ENCODE data around the gene BRD4. TPM values are rescaled to one million over a fixed set of nuclear protein-coding genes. Genes with fewer than 3 reads are reported as not detected.

BRD4 gene
- total and polyA plus RNA-seq, 5 donors from 2014 or later: 6.6 to 168 (median 9.4) TPM

GRCh38 chr19:15241259-15241910, 91.0 kb downstream of the BRD4 start:
- Mint-ChIP-seq H3K4me1 (peaks cover 0 to 6% (median 1%) of the 10 kb centered on the region in 4 donors), H3K36me3 (peaks cover 40% of the 10 kb centered on the region), H3K27me3 (no peaks in the 10 kb centered on the region), H3K27ac (no peak overlapping the region), H3K4me3 (no peak overlapping the region), H3K9me3 (peaks cover 0 to 1% (median 0%) of the 10 kb centered on the region in 7 donors)
- Histone ChIP-seq H3K27me3 (ENCODE audit: control insufficient read depth, insufficient read depth, low read length) (no peaks in the 10 kb centered on the region), H3K9me3 (ENCODE audit: control insufficient read depth in 2 of 2, low read length in 2 of 2) (no peaks in the 10 kb centered on the region), H3K27ac (ENCODE audit: insufficient read depth, low read length, poor library complexity, severe bottlenecking) (no peak overlapping the region), H3K36me3 (ENCODE audit: control insufficient read depth, insufficient read depth, low read length) (peaks cover 82% of the 10 kb centered on the region), H3K4me3 (ENCODE audit: low read depth, low read length) (no peak overlapping the region), H3K4me1 (ENCODE audit: control insufficient read depth, insufficient read depth, low read length, poor library complexity, severe bottlenecking) (no peaks in the 10 kb centered on the region)
- no peak for ATAC-seq (ENCODE audit: low read depth in 2 of 2)
- DNase-seq: no peak

- H3K36me3 Mint-ChIP-seq: peaks cover 40% of the 10 kb centered on the region
- Histone ChIP-seq H3K36me3 (ENCODE audit: control insufficient read depth, insufficient read depth, low read length) (peaks cover 80% of the 10 kb centered on the region), H3K4me3 (ENCODE audit: low read depth, low read length) (no peak overlapping the region), H3K9me3 (ENCODE audit: control insufficient read depth in 2 of 2, low read length in 2 of 2) (no peaks in the 10 kb centered on the region), H3K27me3 (ENCODE audit: control insufficient read depth, insufficient read depth, low read length) (no peaks in the 10 kb centered on the region), H3K4me1 (ENCODE audit: control insufficient read depth, insufficient read depth, low read length, poor library complexity, severe bottlenecking) (no peaks in the 10 kb centered on the region), H3K27ac (ENCODE audit: insufficient read depth, low read length, poor library complexity, severe bottlenecking) (no peak overlapping the region)
- H3K27me3 Mint-ChIP-seq: no peaks in the 10 kb centered on the region
- ATAC-seq (ENCODE audit: low read depth in 2 of 2): no peak
- H3K4me3 Mint-ChIP-seq: no peak overlapping the region
- no peak overlapping the region for H3K27ac Mint-ChIP-seq
- no peaks in the 10 kb centered on the region for H3K9me3 Mint-ChIP-seq
- H3K4me1 Mint-ChIP-seq: peaks cover 0 to 4% (median 1%) of the 10 kb centered on the region in 4 donors
- no peak for DNase-seq
Observed at GRCh38 chr19:15240515-15240914, 91.8 kb downstream of the BRD4 start.

GRCh38 chr19:15239337-15239949, 92.9 kb downstream of the BRD4 start:
- Mint-ChIP-seq H3K27me3 (peaks cover 4% of the 10 kb centered on the region), H3K4me1 (peaks cover 0 to 5% (median 2%) of the 10 kb centered on the region in 4 donors), H3K4me3 (no peak overlapping the region), H3K27ac (no peak overlapping the region), H3K9me3 (no peaks in the 10 kb centered on the region), H3K36me3 (peaks cover 33% of the 10 kb centered on the region)
- ATAC-seq (ENCODE audit: low read depth in 2 of 2) (no peak), DNase-seq (no peak)
- no peak overlapping the region for H3K27ac ChIP-seq (ENCODE audit: insufficient read depth, low read length, poor library complexity, severe bottlenecking)
- H3K9me3 ChIP-seq (ENCODE audit: control insufficient read depth in 2 of 2, low read length in 2 of 2): no peaks in the 10 kb centered on the region
- no peaks in the 10 kb centered on the region for H3K27me3 ChIP-seq (ENCODE audit: control insufficient read depth, insufficient read depth, low read length)
- H3K36me3 ChIP-seq (ENCODE audit: control insufficient read depth, insufficient read depth, low read length): peaks cover 73% of the 10 kb centered on the region
- H3K4me3 ChIP-seq (ENCODE audit: low read depth, low read length): no peak overlapping the region
- H3K4me1 ChIP-seq (ENCODE audit: control insufficient read depth, insufficient read depth, low read length, poor library complexity, severe bottlenecking): no peaks in the 10 kb centered on the region

GRCh38 chr19:15238639-15239155, 93.6 kb downstream of the BRD4 start:
- Histone ChIP-seq H3K4me3 (ENCODE audit: low read depth, low read length) (no peak overlapping the region), H3K9me3 (ENCODE audit: control insufficient read depth in 2 of 2, low read length in 2 of 2) (no peaks in the 10 kb centered on the region), H3K27ac (ENCODE audit: insufficient read depth, low read length, poor library complexity, severe bottlenecking) (no peak overlapping the region), H3K36me3 (ENCODE audit: control insufficient read depth, insufficient read depth, low read length) (peaks cover 68% of the 10 kb centered on the region), H3K27me3 (ENCODE audit: control insufficient read depth, insufficient read depth, low read length) (no peaks in the 10 kb centered on the region), H3K4me1 (ENCODE audit: control insufficient read depth, insufficient read depth, low read length, poor library complexity, severe bottlenecking) (no peaks in the 10 kb centered on the region)
- DNase-seq (no peak), ATAC-seq (ENCODE audit: low read depth in 2 of 2) (no peak)
- Mint-ChIP-seq H3K9me3 (no peaks in the 10 kb centered on the region), H3K4me1 (peaks cover 0 to 5% (median 4%) of the 10 kb centered on the region in 4 donors), H3K36me3 (peaks cover 30% of the 10 kb centered on the region), H3K27me3 (peaks cover 10% of the 10 kb centered on the region), H3K4me3 (no peak overlapping the region), H3K27ac (no peak overlapping the region)

DNA sequence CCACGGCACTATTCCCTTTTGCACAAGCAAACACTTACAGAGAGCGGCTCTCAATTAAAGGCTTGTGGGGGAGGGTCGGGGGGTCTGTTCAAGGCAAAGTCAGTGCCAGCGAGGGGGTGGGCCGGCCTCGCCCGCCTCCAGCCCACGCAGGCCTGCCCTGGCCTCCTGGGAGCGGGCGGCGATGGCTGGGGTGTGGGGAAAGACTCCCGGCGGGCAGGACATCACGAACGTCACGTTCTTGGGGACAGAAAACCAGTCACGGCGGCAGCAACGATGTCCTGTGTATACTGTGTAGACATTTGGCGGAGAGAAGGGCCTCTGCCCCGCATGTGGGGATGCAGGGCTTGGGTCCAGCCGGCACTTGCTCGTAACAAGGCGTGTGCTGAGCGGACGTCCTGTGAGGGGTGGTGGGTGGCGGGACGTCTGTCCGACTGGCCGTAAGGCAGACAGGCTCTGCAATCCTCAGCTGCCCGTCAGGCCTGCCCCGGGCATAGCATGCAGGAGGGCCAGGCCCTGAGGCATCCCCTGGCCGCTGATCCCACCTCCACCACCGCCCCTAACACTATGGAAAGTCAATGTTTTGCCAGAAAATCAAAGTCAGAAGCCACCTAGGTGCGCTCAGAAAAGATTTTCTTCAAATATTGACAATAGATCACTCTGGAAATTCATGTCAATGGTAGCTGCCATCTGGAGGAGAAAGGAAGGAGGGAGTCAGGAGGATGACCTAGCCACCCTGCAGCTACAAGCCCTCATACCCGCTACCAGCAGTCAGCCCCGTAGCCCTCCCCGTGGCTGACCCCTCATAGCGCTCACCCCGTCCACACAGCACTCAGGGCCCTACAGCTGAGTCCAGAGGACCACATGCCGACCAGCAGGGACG, 94.3 kb downstream of the BRD4 start:
- Histone ChIP-seq H3K27ac (ENCODE audit: insufficient read depth, low read length, poor library complexity, severe bottlenecking) (no peak overlapping the region), H3K4me1 (ENCODE audit: control insufficient read depth, insufficient read depth, low read length, poor library complexity, severe bottlenecking) (peaks cover 6% of the 10 kb centered on the region), H3K36me3 (ENCODE audit: control insufficient read depth, insufficient read depth, low read length) (peaks cover 62% of the 10 kb centered on the region), H3K27me3 (ENCODE audit: control insufficient read depth, insufficient read depth, low read length) (no peaks in the 10 kb centered on the region), H3K9me3 (ENCODE audit: control insufficient read depth in 2 of 2, low read length in 2 of 2) (no peaks in the 10 kb centered on the region), H3K4me3 (ENCODE audit: low read depth, low read length) (no peak overlapping the region)
- Mint-ChIP-seq H3K27me3 (peaks cover 14% of the 10 kb centered on the region), H3K27ac (no peak overlapping the region), H3K36me3 (peaks cover 27% of the 10 kb centered on the region), H3K4me1 (peaks cover 0 to 5% (median 3%) of the 10 kb centered on the region in 4 donors), H3K4me3 (peak overlapping the region in 1 of 4 donors; percentile 28), H3K9me3 (no peaks in the 10 kb centered on the region)
- ATAC-seq (ENCODE audit: low read depth in 2 of 2): no peak
- DNase-seq: no peak

- no peak overlapping the region for H3K27ac Mint-ChIP-seq
- H3K4me1 Mint-ChIP-seq: peaks cover 0 to 9% (median 5%) of the 10 kb centered on the region in 4 donors
- peaks cover 21% of the 10 kb centered on the region for H3K27me3 Mint-ChIP-seq
- Histone ChIP-seq H3K27me3 (ENCODE audit: control insufficient read depth, insufficient read depth, low read length) (no peaks in the 10 kb centered on the region), H3K36me3 (ENCODE audit: control insufficient read depth, insufficient read depth, low read length) (peaks cover 55% of the 10 kb centered on the region), H3K9me3 (ENCODE audit: control insufficient read depth in 2 of 2, low read length in 2 of 2) (no peaks in the 10 kb centered on the region), H3K4me3 (ENCODE audit: low read depth, low read length) (no peak overlapping the region), H3K4me1 (ENCODE audit: control insufficient read depth, insufficient read depth, low read length, poor library complexity, severe bottlenecking) (peaks cover 15% of the 10 kb centered on the region), H3K27ac (ENCODE audit: insufficient read depth, low read length, poor library complexity, severe bottlenecking) (no peak overlapping the region)
- DNase-seq (no peak), ATAC-seq (ENCODE audit: low read depth in 2 of 2) (no peak)
- H3K4me3 Mint-ChIP-seq: no peak overlapping the region
- H3K36me3 Mint-ChIP-seq: peaks cover 23% of the 10 kb centered on the region
- no peaks in the 10 kb centered on the region for H3K9me3 Mint-ChIP-seq
Observed at GRCh38 chr19:15236886-15237285, 95.5 kb downstream of the BRD4 start.

- H3K36me3 ChIP-seq (ENCODE audit: control insufficient read depth, insufficient read depth, low read length): peaks cover 47% of the 10 kb centered on the region
- no peaks in the 10 kb centered on the region for H3K9me3 ChIP-seq (ENCODE audit: control insufficient read depth in 2 of 2, low read length in 2 of 2)
- Mint-ChIP-seq H3K4me3 (no peak overlapping the region), H3K9me3 (no peaks in the 10 kb centered on the region), H3K27ac (no peak overlapping the region), H3K36me3 (peaks cover 23% of the 10 kb centered on the region), H3K4me1 (peaks cover 0 to 13% (median 5%) of the 10 kb centered on the region in 4 donors), H3K27me3 (peaks cover 31% of the 10 kb centered on the region)
- H3K4me1 ChIP-seq (ENCODE audit: control insufficient read depth, insufficient read depth, low read length, poor library complexity, severe bottlenecking): peaks cover 18% of the 10 kb centered on the region
- DNase-seq (no peak), ATAC-seq (ENCODE audit: low read depth in 2 of 2) (no peak)
- peaks cover 7% of the 10 kb centered on the region for H3K27me3 ChIP-seq (ENCODE audit: control insufficient read depth, insufficient read depth, low read length)
- no peak overlapping the region for H3K4me3 ChIP-seq (ENCODE audit: low read depth, low read length)
- H3K27ac ChIP-seq (ENCODE audit: insufficient read depth, low read length, poor library complexity, severe bottlenecking): no peak overlapping the region
Observed at GRCh38 chr19:15235781-15236180, 96.6 kb downstream of the BRD4 start.

All from CD4-positive, CD25-positive, alpha-beta regulatory T cell (primary cell).